Endometrium (tissue), 2 donors: ENCODE results near the gene KRT17.

Source experiments
- FAIRE-seq: peaks from 2 replicates; lab custom pipeline; 2012; peaks lifted over from hg19 to GRCh38; lab: Jason Lieb, UNC
- donor health status: control.
- donor health status: control.

Gene KRT17

DNA sequence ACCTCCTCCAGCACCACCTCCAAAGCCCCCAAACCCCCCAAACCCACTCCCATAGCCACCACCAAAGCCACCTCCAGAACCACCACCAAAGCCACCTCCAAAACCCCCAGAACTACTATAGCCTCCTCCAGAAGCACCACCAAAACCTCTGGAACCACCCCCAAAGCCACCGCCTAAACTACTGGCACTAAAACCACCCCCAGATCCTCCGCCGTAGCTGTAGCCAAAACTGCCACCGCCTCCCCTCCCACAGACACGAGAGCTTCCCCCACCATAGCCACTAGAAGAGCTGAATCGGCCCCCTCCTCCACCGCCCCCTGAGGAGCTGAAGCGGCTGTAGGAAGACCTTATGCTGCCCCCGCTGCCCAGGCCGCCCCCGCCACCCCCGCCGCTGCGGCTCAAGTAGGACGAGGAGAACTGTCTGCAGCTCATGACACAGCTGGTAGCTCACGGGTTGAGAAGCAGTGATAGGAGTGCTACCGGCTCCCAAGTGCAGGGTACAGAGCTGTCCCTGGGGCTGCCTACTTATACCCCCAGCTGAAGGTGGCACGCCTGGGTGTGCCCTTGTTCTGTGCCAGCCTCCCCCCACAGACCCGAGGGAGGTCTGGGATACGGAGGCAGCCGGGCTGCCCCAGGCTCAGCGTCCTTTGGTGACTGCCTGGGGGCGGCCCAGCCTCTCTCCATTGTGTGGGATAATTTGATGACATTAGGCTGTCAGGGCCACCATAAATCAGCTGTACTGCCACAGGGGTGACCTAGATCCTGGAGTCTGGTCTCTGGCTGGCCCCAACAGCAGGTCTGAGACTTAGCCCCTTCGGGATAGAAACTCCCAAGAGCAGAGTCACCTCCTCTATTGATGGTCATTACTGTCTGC is 52.6 kb downstream of the KRT17 start, which contains the start of gene KRT9:
Gene KRT9, minus strand, starts transcription at position 499 of the 874 bp plus-strand sequence. Its CDS starts 67 bp downstream, at position 432.
- no peak for FAIRE-seq
